ENCODE measurements around the gene THAP11. TPM values are rescaled to one million over a fixed set of nuclear protein-coding genes. Genes with fewer than 3 reads are reported as not detected.

Gene THAP11
- total and polyA plus RNA-seq, 2 of the 13 experiments (the other 11 are each of a cell fraction or from before 2014, with no cell fraction given): 44.2 to 53.4 TPM

- no peak; the same call in 1 of the 2 replicates for TF ChIP-seq STAT5B (CRISPR knock-in tag; IDR thresholded peaks at IDR 0.05)
- TF ChIP-seq GFI1 (CRISPR knock-in tag; IDR thresholded peaks at IDR 0.05; ENCODE audit: borderline replicate concordance): peak; percentile 88; the same call in 1 of the 2 replicates
- TF ChIP-seq SATB2 (CRISPR knock-in tag; IDR thresholded peaks at IDR 0.05): peak; percentile 66; the same call in 1 of the 2 replicates
- TF ChIP-seq SKIL (CRISPR knock-in tag; IDR thresholded peaks at IDR 0.05; ENCODE audit: borderline replicate concordance): peak; percentile 90
- TF ChIP-seq ZNF160 (CRISPR knock-in tag; IDR thresholded peaks at IDR 0.05): no peak; the same call in 1 of the 2 replicates
- TF ChIP-seq ZNF749 (CRISPR knock-in tag; IDR thresholded peaks at IDR 0.05; ENCODE audit: borderline replicate concordance): no peak
- TF ChIP-seq ZNF225 (CRISPR knock-in tag; IDR thresholded peaks at IDR 0.05): peak; percentile 80; the same call in 1 of the 2 replicates
- TF ChIP-seq KLF12 (CRISPR knock-in tag; IDR thresholded peaks at IDR 0.05; ENCODE audit: borderline replicate concordance): no peak; the same call in 1 of the 2 replicates
- TF ChIP-seq TBX3 (IDR thresholded peaks at IDR 0.05; ENCODE audit: borderline replicate concordance): peak; percentile 73
- TF ChIP-seq HNF4G (IDR thresholded peaks at IDR 0.05; ENCODE audit: borderline replicate concordance, low read depth, low read length): no peak; the same call in 1 of the 2 replicates
- peak; percentile 55; the same call in 1 of the 2 replicates for TF ChIP-seq HNF4G (CRISPR knock-in tag; IDR thresholded peaks at IDR 0.05; ENCODE audit: borderline replicate concordance, low read depth)
- 0 out of 2 replicates have a peak, but pooled peaks have one; percentile 35 for TF ChIP-seq KLF11 (CRISPR knock-in tag; IDR thresholded peaks at IDR 0.05)
- peak; percentile 8 for TF ChIP-seq BRD4 (CRISPR knock-in tag; IDR thresholded peaks at IDR 0.05)
- TF ChIP-seq, protein P1, sequence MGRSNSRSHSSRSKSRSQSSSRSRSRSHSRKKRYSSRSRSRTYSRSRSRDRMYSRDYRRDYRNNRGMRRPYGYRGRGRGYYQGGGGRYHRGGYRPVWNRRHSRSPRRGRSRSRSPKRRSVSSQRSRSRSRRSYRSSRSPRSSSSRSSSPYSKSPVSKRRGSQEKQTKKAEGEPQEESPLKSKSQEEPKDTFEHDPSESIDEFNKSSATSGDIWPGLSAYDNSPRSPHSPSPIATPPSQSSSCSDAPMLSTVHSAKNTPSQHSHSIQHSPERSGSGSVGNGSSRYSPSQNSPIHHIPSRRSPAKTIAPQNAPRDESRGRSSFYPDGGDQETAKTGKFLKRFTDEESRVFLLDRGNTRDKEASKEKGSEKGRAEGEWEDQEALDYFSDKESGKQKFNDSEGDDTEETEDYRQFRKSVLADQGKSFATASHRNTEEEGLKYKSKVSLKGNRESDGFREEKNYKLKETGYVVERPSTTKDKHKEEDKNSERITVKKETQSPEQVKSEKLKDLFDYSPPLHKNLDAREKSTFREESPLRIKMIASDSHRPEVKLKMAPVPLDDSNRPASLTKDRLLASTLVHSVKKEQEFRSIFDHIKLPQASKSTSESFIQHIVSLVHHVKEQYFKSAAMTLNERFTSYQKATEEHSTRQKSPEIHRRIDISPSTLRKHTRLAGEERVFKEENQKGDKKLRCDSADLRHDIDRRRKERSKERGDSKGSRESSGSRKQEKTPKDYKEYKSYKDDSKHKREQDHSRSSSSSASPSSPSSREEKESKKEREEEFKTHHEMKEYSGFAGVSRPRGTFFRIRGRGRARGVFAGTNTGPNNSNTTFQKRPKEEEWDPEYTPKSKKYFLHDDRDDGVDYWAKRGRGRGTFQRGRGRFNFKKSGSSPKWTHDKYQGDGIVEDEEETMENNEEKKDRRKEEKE (IDR thresholded peaks at IDR 0.05): no peak
- TF ChIP-seq NR2F2 (IDR thresholded peaks at IDR 0.05; ENCODE audit: borderline replicate concordance, low read depth): no peak; the same call in 1 of the 2 replicates
- TF ChIP-seq ZNF337 (CRISPR knock-in tag; IDR thresholded peaks at IDR 0.05; ENCODE audit: borderline replicate concordance, low read depth): 0 out of 2 replicates have a peak, but pooled peaks have one; percentile 49
- TF ChIP-seq NCOR1 (IDR thresholded peaks at IDR 0.05; ENCODE audit: borderline replicate concordance, low read length): peak; percentile 85; the same call in 1 of the 2 replicates
- peak; percentile 53 for TF ChIP-seq GATAD2A (CRISPR knock-in tag; IDR thresholded peaks at IDR 0.05)
- TF ChIP-seq ZNF251 (CRISPR knock-in tag; IDR thresholded peaks at IDR 0.05): no peak
- no peak for TF ChIP-seq ATAD3A (CRISPR knock-in tag; IDR thresholded peaks at IDR 0.05)
- no peak for TF ChIP-seq NR1H2 (CRISPR knock-in tag; IDR thresholded peaks at IDR 0.05; ENCODE audit: borderline replicate concordance, low read depth)
- TF ChIP-seq BCL3 (CRISPR knock-in tag; IDR thresholded peaks at IDR 0.05): peak; percentile 81
- no peak for TF ChIP-seq ZNF570 (CRISPR knock-in tag; IDR thresholded peaks at IDR 0.05; ENCODE audit: borderline replicate concordance)
- no peak for TF ChIP-seq JUNB (CRISPR knock-in tag; IDR thresholded peaks at IDR 0.05; ENCODE audit: borderline replicate concordance)
These were observed 4.4 kb downstream of the THAP11 start, which contains the start of gene NUTF2 (continued) for GRCh38 chr16:67846320-67847063.

Data from HepG2 (cell line).